B cell (primary cell): ENCODE measurements around the gene KRT27. TPM values are rescaled to one million over a fixed set of nuclear protein-coding genes. Genes with fewer than 3 reads are reported as not detected.

ENCODE experiments used
- ATAC-seq: fragments of 200-7000 bp; cut with Tn5 transposase; one replicate; pipeline ENCODE4 v1.10.0; 2021; ENCODE audit warnings: low read depth, mild to moderate bottlenecking, moderate number of reproducible peaks, moderate library complexity
- CTCF ChIA-PET: fragments of 350-600 bp; sonication (Branson Sonifier 250); formaldehyde crosslinking; loops from one replicate; lab custom pipeline; 2021; ENCODE audit warnings: antibody characterized with exemption, inconsistent platforms; lab: Charles Lee
- POLR2A ChIA-PET: fragments of 350-600 bp; sonication (Branson Sonifier 250); formaldehyde crosslinking; loops from one replicate; lab custom pipeline; 2021; ENCODE audit warnings: antibody characterized with exemption; lab: Charles Lee
- DNase-seq: peaks from one replicate; pipeline ENCODE4 v3.0.0; 2013
- H2AFZ ChIP-seq: 2 replicates; pipeline ENCODE4 v1.6.1; 2012; ENCODE audit warnings: mild to moderate bottlenecking, low read depth, low read length; ENCODE audit not compliant: insufficient read depth, poor library complexity, severe bottlenecking
- H3K27ac ChIP-seq, 2 donors: 1 replicate in 1 of 2; 2 replicates in 1 of 2; pipeline ENCODE4 v1.5.1; 2012 to 2013; ENCODE audit warnings: low read length in 2 of 2, mild to moderate bottlenecking in 2 of 2, moderate library complexity in 1 of 2
- H3K27me3 ChIP-seq, 4 experiments: fragments of 200-600 bp in 1 of 4; sonication (generic) in 1 of 4; replicated peaks in 1 of 4; 1 replicate in 2 of 4; 2 replicates in 2 of 4; pipeline versions ENCODE4 v1.6.1 to v1.7.0; 2013 to 2016; ENCODE audit warnings: low read length in 3 of 4, mild to moderate bottlenecking in 2 of 4, mixed read lengths in 1 of 4, moderate library complexity in 1 of 4; ENCODE audit not compliant: insufficient read depth in 4 of 4, control insufficient read depth in 3 of 4; ENCODE audit errors: control extremely low read depth in 1 of 4
- H3K36me3 ChIP-seq, 2 experiments: replicated peaks in 1 of 2; 1 replicate in 1 of 2; 2 replicates in 1 of 2; pipeline versions ENCODE4 v1.6.1 to v1.7.1; 2013; ENCODE audit warnings: low read length in 1 of 2; ENCODE audit not compliant: insufficient read depth in 2 of 2, control insufficient read depth in 1 of 2; ENCODE audit errors: control extremely low read depth in 1 of 2, extremely low read depth in 1 of 2
- H3K4me1 ChIP-seq, 2 donors: fragments of 200-600 bp in 1 of 2; sonication (generic) in 1 of 2; 1 replicate in 1 of 2; 2 replicates in 1 of 2; pipeline versions ENCODE4 v1.5.1 to v1.6.1; 2013 to 2017; ENCODE audit warnings: low read length in 2 of 2; ENCODE audit not compliant: control insufficient read depth in 2 of 2, insufficient read depth in 2 of 2
- H3K4me2 ChIP-seq: replicated peaks from 2 replicates; pipeline ENCODE3; 2012; ENCODE audit warnings: mild to moderate bottlenecking, low read depth, low read length; ENCODE audit not compliant: poor library complexity, severe bottlenecking
- H3K4me3 ChIP-seq, 5 experiments: fragments of 200-600 bp in 1 of 5; sonication (generic) in 1 of 5; 1 replicate in 3 of 5; 2 replicates in 2 of 5; pipeline versions ENCODE4 v1.5.1 to v1.7.0; 2011 to 2016; ENCODE audit warnings: low read length in 4 of 5, mild to moderate bottlenecking in 4 of 5, low read depth in 2 of 5, control low read depth in 1 of 5, moderate library complexity in 1 of 5; ENCODE audit not compliant: insufficient read depth in 1 of 5; ENCODE audit errors: control extremely low read depth in 1 of 5, extremely low read depth in 1 of 5
- H3K79me2 ChIP-seq: fragments of 200-600 bp; sonication (generic); one replicate; pipeline ENCODE4 v1.6.0; 2016; ENCODE audit warnings: low read length; ENCODE audit not compliant: control insufficient read depth, insufficient read depth
- H3K9ac ChIP-seq: fragments of 200-600 bp; sonication (generic); 2 replicates; pipeline ENCODE4 v1.6.1; 2017; ENCODE audit warnings: mild to moderate bottlenecking, low read length, moderate library complexity
- H3K9me3 ChIP-seq, 3 donors: one replicate each; pipeline versions ENCODE4 v1.6.1 to v1.7.1; 2013; ENCODE audit warnings: low read length in 2 of 3; ENCODE audit not compliant: control insufficient read depth in 2 of 3, insufficient read depth in 1 of 3; ENCODE audit errors: control extremely low read depth in 1 of 3
- H4K20me1 ChIP-seq: 2 replicates; pipeline ENCODE4 v1.6.0; 2012; ENCODE audit warnings: mild to moderate bottlenecking, low read length; ENCODE audit not compliant: insufficient read depth, control insufficient read depth, poor library complexity, severe bottlenecking
- H3K27ac Mint-ChIP-seq: one replicate; pipeline ENCODE4 v1.8.0; 2021; ENCODE audit warnings: mixed read lengths
- H3K27me3 Mint-ChIP-seq: one replicate; pipeline ENCODE4 v1.8.0; 2021; ENCODE audit warnings: mixed read lengths
- H3K4me1 Mint-ChIP-seq: one replicate; pipeline ENCODE4 v1.8.0; 2021; ENCODE audit warnings: mixed read lengths
- H3K4me3 Mint-ChIP-seq: one replicate; pipeline ENCODE4 v1.8.0; 2021; ENCODE audit warnings: mixed read lengths
- H3K9me3 Mint-ChIP-seq: one replicate; pipeline ENCODE4 v1.8.0; 2022; ENCODE audit warnings: mixed read lengths; ENCODE audit not compliant: insufficient read depth
- EZH2 ChIP-seq: IDR thresholded peaks from 2 replicates; pipeline ENCODE4 v1.6.1; 2012; ENCODE audit warnings: borderline replicate concordance, low read depth, mild to moderate bottlenecking, moderate library complexity, low read length; ENCODE audit not compliant: insufficient read depth, poor library complexity, severe bottlenecking
- WGBS: methylation state at CpG from one replicate; pipeline ENCODE4 v1.1.5; 2013; ENCODE audit warnings: missing lambda C conversion rate; ENCODE audit not compliant: insufficient coverage; 5-methylcytosine and 5-hydroxymethylcytosine counted together
- intact Hi-C: fragments of 100-400 bp; cut with micrococcal nuclease; formaldehyde crosslinking; loops from one replicate; pipeline ENCODE4 v1.10.0; 2022
- polyA plus RNA-seq: library from polyadenylated mRNA; depleted of rRNA; stranded (reverse); fragments of >200 nt; gene quantifications from 2 replicates; pipeline ENCODE4 v1.2.3, GENCODE V29; 2012
- total RNA-seq, 2 donors: library from RNA; stranded (reverse); fragments of 120-200 nt in 1 of 2; gene quantifications; 1 replicate in 1 of 2; 2 replicates in 1 of 2; pipeline versions ENCODE4 v1.2.3 to v1.2.4, GENCODE V29; 2013 to 2022
- TF ChIP-seq, protein P1 (sequence below): fragments of 200-600 bp; IDR thresholded peaks from one replicate; pipeline ENCODE4 v1.8.0; 2022; ENCODE audit warnings: antibody characterized with exemption, mild to moderate bottlenecking

Gene KRT27
- total and polyA plus RNA-seq, 2 donors (not counting 1 experiment from before 2014, with no cell fraction given) = not detected

DNA sequence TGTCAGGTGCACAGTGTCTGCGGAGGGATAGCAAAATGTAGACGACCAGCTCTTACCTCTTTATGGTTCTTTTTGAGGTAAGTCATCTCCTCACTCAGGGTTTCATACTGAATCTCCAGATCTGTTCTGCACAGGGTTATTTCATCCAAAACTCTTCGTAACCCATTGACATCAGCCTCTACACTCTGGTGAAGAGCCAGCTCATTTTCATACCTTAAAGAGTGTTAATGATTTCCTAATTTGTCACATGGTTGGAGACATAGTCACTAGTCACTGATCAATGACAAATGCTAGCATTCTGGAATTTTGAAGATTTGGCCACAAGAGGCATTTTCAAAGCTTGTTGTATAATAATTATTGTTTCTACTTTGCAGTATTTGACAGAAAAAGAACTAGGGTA is 28.5 kb downstream of the KRT27 start:
- H3K27ac Mint-ChIP-seq = no peak overlapping the region
- no peak for DNase-seq
- Histone ChIP-seq H3K9me3 (peaks cover 0 to 1% (median 1%) of the 10 kb centered on the region in 3 donors), H3K4me3 (no peak overlapping the region), H3K27ac (no peak overlapping the region), H2AFZ (no peak overlapping the region), H3K27me3 (peaks cover 0 to 19% (median 6%) of the 10 kb centered on the region in 4 experiments), H4K20me1 (no peaks in the 10 kb centered on the region), H3K4me1 (no peaks in the 10 kb centered on the region), H3K79me2 (no peaks in the 10 kb centered on the region), H3K9ac (no peak overlapping the region), H3K4me2 (no peak overlapping the region), H3K36me3 (no peaks in the 10 kb centered on the region)
- no peak for TF ChIP-seq EZH2
- TF ChIP-seq, protein P1, sequence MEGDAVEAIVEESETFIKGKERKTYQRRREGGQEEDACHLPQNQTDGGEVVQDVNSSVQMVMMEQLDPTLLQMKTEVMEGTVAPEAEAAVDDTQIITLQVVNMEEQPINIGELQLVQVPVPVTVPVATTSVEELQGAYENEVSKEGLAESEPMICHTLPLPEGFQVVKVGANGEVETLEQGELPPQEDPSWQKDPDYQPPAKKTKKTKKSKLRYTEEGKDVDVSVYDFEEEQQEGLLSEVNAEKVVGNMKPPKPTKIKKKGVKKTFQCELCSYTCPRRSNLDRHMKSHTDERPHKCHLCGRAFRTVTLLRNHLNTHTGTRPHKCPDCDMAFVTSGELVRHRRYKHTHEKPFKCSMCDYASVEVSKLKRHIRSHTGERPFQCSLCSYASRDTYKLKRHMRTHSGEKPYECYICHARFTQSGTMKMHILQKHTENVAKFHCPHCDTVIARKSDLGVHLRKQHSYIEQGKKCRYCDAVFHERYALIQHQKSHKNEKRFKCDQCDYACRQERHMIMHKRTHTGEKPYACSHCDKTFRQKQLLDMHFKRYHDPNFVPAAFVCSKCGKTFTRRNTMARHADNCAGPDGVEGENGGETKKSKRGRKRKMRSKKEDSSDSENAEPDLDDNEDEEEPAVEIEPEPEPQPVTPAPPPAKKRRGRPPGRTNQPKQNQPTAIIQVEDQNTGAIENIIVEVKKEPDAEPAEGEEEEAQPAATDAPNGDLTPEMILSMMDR = no peak
- no CpG with 5 or more reads among the region's 3 CpGs for WGBS
- H3K4me1 Mint-ChIP-seq = no peaks in the 10 kb centered on the region
- H3K27me3 Mint-ChIP-seq = peaks cover 57% of the 10 kb centered on the region
- peaks cover 6% of the 10 kb centered on the region for H3K9me3 Mint-ChIP-seq
- ChIA-PET POLR2A (interaction anchor here (0.6 kb wide), 1 partner anchor 1613 kb away, joined by 3 read pairs; no protein-coding TSS in a partner anchor), CTCF (no interaction called here)
- no peak for ATAC-seq
- no peak overlapping the region for H3K4me3 Mint-ChIP-seq
- intact Hi-C loops = no loop called here

DNA sequence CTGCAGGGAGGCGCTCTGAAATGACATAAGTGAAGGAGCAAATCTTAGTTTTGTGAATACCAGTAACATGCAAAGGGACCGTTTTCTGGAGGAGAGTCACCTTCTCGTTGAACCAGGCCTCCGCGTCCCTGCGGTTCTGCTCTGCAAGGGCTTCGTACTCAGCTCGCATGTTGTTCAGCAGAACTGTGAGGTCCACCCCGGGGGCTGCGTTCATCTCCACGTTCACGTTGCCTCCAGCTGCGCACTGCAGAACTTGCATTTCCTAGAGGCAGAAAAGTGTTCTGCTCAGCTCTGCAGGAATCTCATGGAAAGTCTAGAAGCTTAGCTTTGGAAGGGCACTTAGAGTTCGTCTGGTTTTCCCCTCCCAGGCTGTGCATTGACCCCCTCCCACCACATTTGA is 31.3 kb downstream of the KRT27 start:
- ChIA-PET POLR2A (no interaction called here), CTCF (no interaction called here)
- ATAC-seq (no peak), DNase-seq (no peak)
- Histone ChIP-seq H3K36me3 (no peaks in the 10 kb centered on the region), H3K27ac (no peak overlapping the region), H3K9ac (no peak overlapping the region), H3K9me3 (peaks cover 0 to 3% (median 0%) of the 10 kb centered on the region in 3 donors), H3K4me1 (no peaks in the 10 kb centered on the region), H4K20me1 (no peaks in the 10 kb centered on the region), H3K27me3 (peaks cover 0 to 20% (median 10%) of the 10 kb centered on the region in 4 experiments), H3K4me2 (no peak overlapping the region), H3K4me3 (no peak overlapping the region), H3K79me2 (no peaks in the 10 kb centered on the region), H2AFZ (no peak overlapping the region)
- no peak overlapping the region for H3K27ac Mint-ChIP-seq
- H3K4me1 Mint-ChIP-seq = no peaks in the 10 kb centered on the region
- WGBS = 93% methylated on average over 12 of the region's 14 CpGs
- TF ChIP-seq EZH2 = no peak
- TF ChIP-seq, protein P1 = no peak
- no peaks in the 10 kb centered on the region for H3K9me3 Mint-ChIP-seq
- intact Hi-C loops = no loop called here
- peaks cover 55% of the 10 kb centered on the region for H3K27me3 Mint-ChIP-seq
- H3K4me3 Mint-ChIP-seq = no peak overlapping the region
